ENCODE data around the gene BCL2L2.

DNA sequence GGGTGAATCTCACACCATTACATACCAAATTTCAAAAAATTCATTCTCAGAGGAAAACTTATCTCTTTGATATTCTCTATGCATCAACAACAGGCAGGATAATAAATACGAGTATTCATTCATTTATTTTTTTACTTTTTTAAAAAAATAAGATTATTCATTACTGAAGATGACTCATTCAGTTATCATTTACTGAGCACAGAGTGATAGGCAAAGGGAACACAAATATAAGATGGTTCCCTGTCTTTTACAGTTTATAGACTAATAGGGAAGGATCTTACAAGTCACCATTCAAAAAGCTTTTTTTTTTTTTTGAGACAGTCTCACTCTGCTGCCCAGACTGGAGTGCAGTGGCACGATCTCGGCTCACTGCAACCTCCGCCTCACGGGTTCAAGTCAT, 9.7 kb downstream of the BCL2L2 start:
- TF ChIP-seq, protein P1, sequence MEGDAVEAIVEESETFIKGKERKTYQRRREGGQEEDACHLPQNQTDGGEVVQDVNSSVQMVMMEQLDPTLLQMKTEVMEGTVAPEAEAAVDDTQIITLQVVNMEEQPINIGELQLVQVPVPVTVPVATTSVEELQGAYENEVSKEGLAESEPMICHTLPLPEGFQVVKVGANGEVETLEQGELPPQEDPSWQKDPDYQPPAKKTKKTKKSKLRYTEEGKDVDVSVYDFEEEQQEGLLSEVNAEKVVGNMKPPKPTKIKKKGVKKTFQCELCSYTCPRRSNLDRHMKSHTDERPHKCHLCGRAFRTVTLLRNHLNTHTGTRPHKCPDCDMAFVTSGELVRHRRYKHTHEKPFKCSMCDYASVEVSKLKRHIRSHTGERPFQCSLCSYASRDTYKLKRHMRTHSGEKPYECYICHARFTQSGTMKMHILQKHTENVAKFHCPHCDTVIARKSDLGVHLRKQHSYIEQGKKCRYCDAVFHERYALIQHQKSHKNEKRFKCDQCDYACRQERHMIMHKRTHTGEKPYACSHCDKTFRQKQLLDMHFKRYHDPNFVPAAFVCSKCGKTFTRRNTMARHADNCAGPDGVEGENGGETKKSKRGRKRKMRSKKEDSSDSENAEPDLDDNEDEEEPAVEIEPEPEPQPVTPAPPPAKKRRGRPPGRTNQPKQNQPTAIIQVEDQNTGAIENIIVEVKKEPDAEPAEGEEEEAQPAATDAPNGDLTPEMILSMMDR (IDR thresholded peaks at IDR 0.05; ENCODE audit: low read length) = no peak
- TF ChIP-seq EZH2 (IDR thresholded peaks at IDR 0.05; ENCODE audit: borderline replicate concordance, low read length) = no peak
